PC-3 (cell line): ENCODE data around the gene SLC37A4. TPM values are rescaled to one million over a fixed set of nuclear protein-coding genes. Genes with fewer than 3 reads are reported as not detected.
A peak's percentile ranks its signal among the peaks of the same experiment; 100 is the strongest.

Source experiments
- ATAC-seq: fragments of 200-7000 bp; cut with Tn5 transposase; 2 replicates; pipeline ENCODE4 v1.9.1; 2020; ENCODE audit warnings: mild to moderate bottlenecking, moderate library complexity
- BruUV-seq: library from RNA; stranded (reverse); fragments of 400-500 nt; replicated peaks from 2 replicates; lab custom pipeline; 2021; lab: Mats Ljungman, UMichigan
- CTCF ChIA-PET: fragments of 300-600 bp; sonication (Branson Sonifier 250); formaldehyde crosslinking; loops from one replicate; lab custom pipeline; 2022; ENCODE audit warnings: antibody characterized with exemption; lab: Charles Lee
- POLR2A ChIA-PET: fragments of 300-600 bp; sonication (Branson Sonifier 250); formaldehyde crosslinking; loops from one replicate; lab custom pipeline; 2022; ENCODE audit warnings: antibody characterized with exemption; ENCODE audit not compliant: unreplicated experiment; lab: Charles Lee
- DNase-seq: peaks from one replicate; pipeline ENCODE4 v3.0.0-alpha.2; 2015
- H2AFZ ChIP-seq: fragments of 300-600 bp; sonication (generic); 2 replicates; pipeline ENCODE4 v1.6.0; 2016; ENCODE audit warnings: antibody characterized with exemption, low read length
- H3F3A ChIP-seq: fragments of 300-600 bp; sonication (generic); one replicate; pipeline ENCODE4 v1.6.0; 2017; ENCODE audit warnings: antibody characterized with exemption, low read length, control low read depth, mild to moderate bottlenecking; ENCODE audit not compliant: unreplicated experiment
- H3K27ac ChIP-seq: fragments of 300-600 bp; sonication (generic); 2 replicates; pipeline ENCODE4 v1.5.1; 2016; ENCODE audit warnings: mild to moderate bottlenecking, low read length
- H3K27me3 ChIP-seq: fragments of 300-600 bp; sonication (generic); 2 replicates; pipeline ENCODE4 v1.6.1; 2016; ENCODE audit warnings: low read length, mixed read lengths
- H3K36me3 ChIP-seq: fragments of 300-600 bp; sonication (generic); 2 replicates; pipeline ENCODE4 v1.6.1; 2016; ENCODE audit warnings: low read depth, mixed run types, low read length, mixed read lengths
- H3K4me1 ChIP-seq: fragments of 300-600 bp; sonication (generic); 2 replicates; pipeline ENCODE4 v1.5.1; 2016; ENCODE audit warnings: low read length; ENCODE audit not compliant: insufficient read depth
- H3K4me2 ChIP-seq: fragments of 300-600 bp; sonication (generic); 2 replicates; pipeline ENCODE4 v1.6.0; 2016; ENCODE audit warnings: low read length
- H3K4me3 ChIP-seq: fragments of 300-600 bp; sonication (generic); 2 replicates; pipeline ENCODE4 v1.5.1; 2016; ENCODE audit warnings: mild to moderate bottlenecking, low read length, mixed read lengths
- H3K79me2 ChIP-seq: fragments of 300-600 bp; sonication (generic); 2 replicates; pipeline ENCODE4 v1.6.1; 2017; ENCODE audit warnings: low read length, mixed read lengths
- H3K9ac ChIP-seq: fragments of 300-600 bp; sonication (generic); 2 replicates; pipeline ENCODE4 v1.6.0; 2016; ENCODE audit warnings: mild to moderate bottlenecking, low read length
- H3K9me2 ChIP-seq: fragments of 300-600 bp; sonication (generic); replicated peaks from 2 replicates; pipeline ENCODE4 v1.6.1; 2016; ENCODE audit warnings: mixed run types, low read length, mixed read lengths
- H3K9me3 ChIP-seq: fragments of 300-600 bp; sonication (generic); 2 replicates; pipeline ENCODE4 v1.6.1; 2016; ENCODE audit warnings: low read length, mixed read lengths
- H4K20me1 ChIP-seq: fragments of 300-600 bp; sonication (generic); 2 replicates; pipeline ENCODE4 v1.6.1; 2016; ENCODE audit warnings: low read length, mixed read lengths
- EZH2 ChIP-seq: fragments of 300-600 bp; sonication (generic); IDR thresholded peaks from one replicate; pipeline ENCODE4 v1.6.1; 2017; ENCODE audit warnings: antibody characterized with exemption, mild to moderate bottlenecking, low read length; ENCODE audit not compliant: unreplicated experiment
- EZH2phosphoT487 ChIP-seq: fragments of 300-600 bp; sonication (generic); IDR thresholded peaks from 2 replicates; pipeline ENCODE4 v1.6.1; 2018; ENCODE audit warnings: mild to moderate bottlenecking, antibody characterized with exemption, low read length, borderline replicate concordance
- intact Hi-C: fragments of 100-400 bp; cut with micrococcal nuclease; formaldehyde crosslinking; loops from 2 replicates; pipeline ENCODE4 v1.9.0; 2023
- total RNA-seq: library from RNA; depleted of rRNA; stranded (reverse); fragments of >200 nt; gene quantifications from 2 replicates; pipeline ENCODE4 v1.2.3, GENCODE V29; 2014
- TF ChIP-seq, protein P1 (sequence below): fragments of 300-600 bp; sonication (generic); conservative IDR thresholded peaks from 2 replicates; pipeline ENCODE4 v1.5.1; 2017; ENCODE audit warnings: antibody characterized with exemption, low read depth, mild to moderate bottlenecking, low read length

The SLC37A4 gene
- total RNA-seq, 1 experiment from 2014 or later: 31.4 TPM

GRCh38 chr11:118998822-118999221 is 31.9 kb downstream of the SLC37A4 start:
- no peaks in the 10 kb centered on the region for H3K9me3 ChIP-seq
- no peaks in the 10 kb centered on the region for H3K9me2 ChIP-seq
- no peaks in the 10 kb centered on the region for H4K20me1 ChIP-seq
- no peak for TF ChIP-seq EZH2
- no peak for TF ChIP-seq EZH2phosphoT487
- TF ChIP-seq, protein P1, sequence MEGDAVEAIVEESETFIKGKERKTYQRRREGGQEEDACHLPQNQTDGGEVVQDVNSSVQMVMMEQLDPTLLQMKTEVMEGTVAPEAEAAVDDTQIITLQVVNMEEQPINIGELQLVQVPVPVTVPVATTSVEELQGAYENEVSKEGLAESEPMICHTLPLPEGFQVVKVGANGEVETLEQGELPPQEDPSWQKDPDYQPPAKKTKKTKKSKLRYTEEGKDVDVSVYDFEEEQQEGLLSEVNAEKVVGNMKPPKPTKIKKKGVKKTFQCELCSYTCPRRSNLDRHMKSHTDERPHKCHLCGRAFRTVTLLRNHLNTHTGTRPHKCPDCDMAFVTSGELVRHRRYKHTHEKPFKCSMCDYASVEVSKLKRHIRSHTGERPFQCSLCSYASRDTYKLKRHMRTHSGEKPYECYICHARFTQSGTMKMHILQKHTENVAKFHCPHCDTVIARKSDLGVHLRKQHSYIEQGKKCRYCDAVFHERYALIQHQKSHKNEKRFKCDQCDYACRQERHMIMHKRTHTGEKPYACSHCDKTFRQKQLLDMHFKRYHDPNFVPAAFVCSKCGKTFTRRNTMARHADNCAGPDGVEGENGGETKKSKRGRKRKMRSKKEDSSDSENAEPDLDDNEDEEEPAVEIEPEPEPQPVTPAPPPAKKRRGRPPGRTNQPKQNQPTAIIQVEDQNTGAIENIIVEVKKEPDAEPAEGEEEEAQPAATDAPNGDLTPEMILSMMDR: no peak
- peak overlapping the region; percentile 70 for H3K9ac ChIP-seq
- ChIA-PET CTCF (interaction anchor here (0.6 kb wide), 1 partner anchor 15 kb away, joined by 7 read pairs; no protein-coding TSS in a partner anchor), POLR2A (no interaction called here)
- intact Hi-C loops: loop anchor here (2.0 kb wide), 1 partner anchor 20 kb away; the partner anchor contains the start of genes RPS25 and TRAPPC4
- H3K4me3 ChIP-seq: peak overlapping the region; percentile 77
- H3K36me3 ChIP-seq: peaks cover 33% of the 10 kb centered on the region
- peak overlapping the region; percentile 91 for H2AFZ ChIP-seq
- H3K4me1 ChIP-seq: peaks cover 38% of the 10 kb centered on the region
- H3K4me2 ChIP-seq: peak overlapping the region; percentile 91
- no peaks in the 10 kb centered on the region for H3K27me3 ChIP-seq
- no peaks in the 10 kb centered on the region for H3F3A ChIP-seq
- peak overlapping the region; percentile 41 for H3K27ac ChIP-seq
- DNase-seq (peak; percentile 97), ATAC-seq (peak; percentile 56)
- no TSS peak for BruUV-seq
- peaks cover 67% of the 10 kb centered on the region for H3K79me2 ChIP-seq

DNA sequence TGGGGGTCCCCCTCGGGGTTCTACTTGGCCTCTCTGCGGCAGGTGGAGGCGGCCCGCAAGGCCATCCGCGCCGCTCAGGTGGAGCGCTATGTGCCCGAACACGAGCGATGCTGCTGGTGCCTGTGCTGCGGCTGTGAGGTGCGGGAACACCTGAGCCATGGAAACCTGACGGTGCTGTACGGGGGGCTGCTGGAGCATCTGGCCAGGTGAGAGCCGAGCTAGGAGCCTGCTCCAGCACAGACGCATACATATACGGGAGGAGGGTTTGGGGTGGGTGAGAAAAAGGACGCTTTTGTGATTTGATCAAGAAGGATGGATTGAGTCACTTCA is 32.3 kb downstream of the SLC37A4 start:
- peak overlapping the region; percentile 70 for H3K9ac ChIP-seq
- H4K20me1 ChIP-seq: no peaks in the 10 kb centered on the region
- DNase-seq: peak; percentile 11
- no peaks in the 10 kb centered on the region for H3K27me3 ChIP-seq
- H3K4me3 ChIP-seq: peak overlapping the region; percentile 77
- peak overlapping the region; percentile 91 for H2AFZ ChIP-seq
- H3K4me1 ChIP-seq: peaks cover 38% of the 10 kb centered on the region
- H3F3A ChIP-seq: no peaks in the 10 kb centered on the region
- peaks cover 66% of the 10 kb centered on the region for H3K79me2 ChIP-seq
- TF ChIP-seq EZH2phosphoT487 (no peak), EZH2 (no peak)
- TF ChIP-seq, protein P1: no peak
- CTCF ChIA-PET: interaction anchor here (0.6 to 1.6 kb wide), 2 partner anchors 15 to 309 kb away, joined by 5 to 7 read pairs; no protein-coding TSS in a partner anchor
- peaks cover 32% of the 10 kb centered on the region for H3K36me3 ChIP-seq
- TSS peak; percentile 58 for BruUV-seq
- ATAC-seq: peak; percentile 25
- POLR2A ChIA-PET: no interaction called here
- H3K27ac ChIP-seq: peak overlapping the region; percentile 41
- no peaks in the 10 kb centered on the region for H3K9me2 ChIP-seq
- intact Hi-C loops: loop anchor here (2.0 kb wide), 1 partner anchor 20 kb away; the partner anchor contains the start of genes RPS25 and TRAPPC4
- no peaks in the 10 kb centered on the region for H3K9me3 ChIP-seq
- peak overlapping the region; percentile 91 for H3K4me2 ChIP-seq
